Activated effector memory CD4-positive, alpha-beta T cell treated with Interleukin-2 at 50 U/mL for 16 hours (primary cell): ENCODE data around the gene PPIG.
"Not testable (repeated sequence)": the region's sequence is repeated elsewhere in the genome, so short reads cannot be mapped to it uniquely, and the experiment has no call there.

Experiments used
- DNase-seq: peaks from one replicate; pipeline ENCODE4 v3.0.0-alpha.2; 2020

The PPIG gene

DNA sequence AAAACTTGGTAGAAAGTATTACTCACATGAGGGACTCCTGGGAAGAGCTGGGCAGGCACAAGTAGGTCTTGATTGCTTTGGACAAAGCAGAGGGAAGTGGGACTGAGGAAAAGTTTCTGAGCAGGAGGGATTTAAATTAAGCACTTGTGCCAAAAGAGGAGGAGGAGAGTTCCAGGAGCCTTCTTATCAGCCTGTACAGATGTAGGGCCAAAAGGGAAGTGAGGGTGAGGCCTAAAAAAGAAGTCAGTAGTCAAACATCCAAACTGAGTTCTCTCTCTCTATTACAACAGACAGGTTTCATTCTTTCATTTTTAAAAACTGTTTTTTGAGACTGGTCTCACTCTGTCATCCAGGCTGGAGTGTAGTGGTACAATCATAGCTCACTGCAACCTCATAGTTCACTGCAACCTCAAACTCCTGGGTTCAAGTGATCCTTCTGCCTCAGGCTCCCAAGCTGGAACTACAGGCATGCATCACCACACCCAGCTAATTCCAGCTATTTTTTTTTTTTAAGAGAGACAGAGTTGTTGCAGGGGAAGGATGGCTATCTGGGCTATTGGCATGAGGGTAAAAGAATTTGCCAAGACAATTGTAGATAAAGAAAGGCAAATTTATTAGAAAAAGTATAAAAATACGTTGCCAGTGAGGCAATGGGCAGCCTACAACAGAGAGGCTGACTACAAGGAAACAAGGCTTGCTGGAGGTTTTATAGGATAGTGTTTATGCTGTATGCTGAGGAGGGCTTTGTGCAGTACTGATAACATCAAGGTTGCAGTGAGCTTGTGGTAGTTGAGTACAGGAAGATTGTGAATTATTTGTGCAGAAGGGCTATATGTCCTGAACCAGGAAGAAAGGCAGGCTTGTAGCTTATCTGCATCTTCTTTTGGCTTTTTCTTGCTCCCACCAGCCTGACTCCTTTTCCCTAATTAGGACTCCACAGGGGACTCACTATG lies 81.1 kb downstream of the PPIG start:
- no peak for DNase-seq

DNA sequence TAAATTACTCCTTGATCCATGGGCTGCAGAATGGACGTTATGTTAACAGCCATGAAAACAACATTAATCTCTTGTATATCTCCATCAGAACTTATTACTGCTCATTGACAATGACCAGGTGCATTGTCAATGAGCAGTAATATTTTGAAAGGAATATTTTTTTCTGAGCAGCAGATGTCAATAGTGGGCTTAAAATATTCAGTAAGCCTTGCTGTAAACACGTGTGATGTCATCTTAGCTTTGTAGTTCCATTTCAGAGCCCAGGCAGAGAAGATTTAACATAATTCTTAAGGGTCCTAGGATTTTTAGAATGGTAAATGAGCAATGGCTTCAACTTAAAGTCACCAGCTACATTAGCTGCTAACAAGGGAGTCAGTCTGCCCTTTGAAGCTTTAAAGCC lies 83.4 kb downstream of the PPIG start:
- no peak for DNase-seq

DNA sequence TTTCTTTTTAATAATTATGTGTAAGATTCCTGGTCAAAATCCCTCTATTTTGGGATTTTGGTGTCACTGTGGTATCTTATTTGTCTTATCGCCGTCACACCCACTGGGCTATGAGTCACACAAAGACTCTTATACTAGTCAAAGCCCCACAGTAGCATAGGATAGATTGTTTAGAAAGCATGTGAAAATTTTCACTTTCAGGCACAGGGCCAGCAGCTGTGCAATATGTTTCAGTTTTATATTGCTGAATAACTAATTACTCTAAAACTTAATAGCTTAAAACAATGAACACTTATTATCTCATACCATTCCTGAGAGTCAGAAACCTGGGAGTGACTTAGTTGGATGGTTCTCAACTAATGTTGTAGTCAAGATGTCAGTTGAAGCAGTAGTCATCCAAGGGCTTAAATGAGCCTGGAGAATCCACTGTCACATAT lies 86.1 kb downstream of the PPIG start:
- no peak for DNase-seq

DNA sequence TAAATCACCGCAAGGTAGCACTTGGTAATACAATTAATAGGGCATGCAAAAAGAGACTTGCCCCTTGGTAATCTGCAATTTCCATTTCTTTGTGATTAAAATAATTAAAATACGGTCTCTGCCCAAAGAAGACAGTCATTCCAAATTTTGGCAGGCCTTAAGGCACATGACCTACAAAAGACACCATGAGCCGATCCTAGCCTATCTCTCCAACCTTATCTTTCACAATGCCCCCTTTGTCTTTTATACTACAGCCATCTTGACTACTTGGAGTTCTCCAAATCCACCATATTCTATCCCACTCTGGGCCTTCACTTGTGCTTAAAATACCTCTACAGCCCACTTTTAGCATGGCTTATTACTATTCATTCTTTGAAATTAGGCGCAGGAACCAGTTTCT lies 86.8 kb downstream of the PPIG start:
- DNase-seq, result no peak

DNA sequence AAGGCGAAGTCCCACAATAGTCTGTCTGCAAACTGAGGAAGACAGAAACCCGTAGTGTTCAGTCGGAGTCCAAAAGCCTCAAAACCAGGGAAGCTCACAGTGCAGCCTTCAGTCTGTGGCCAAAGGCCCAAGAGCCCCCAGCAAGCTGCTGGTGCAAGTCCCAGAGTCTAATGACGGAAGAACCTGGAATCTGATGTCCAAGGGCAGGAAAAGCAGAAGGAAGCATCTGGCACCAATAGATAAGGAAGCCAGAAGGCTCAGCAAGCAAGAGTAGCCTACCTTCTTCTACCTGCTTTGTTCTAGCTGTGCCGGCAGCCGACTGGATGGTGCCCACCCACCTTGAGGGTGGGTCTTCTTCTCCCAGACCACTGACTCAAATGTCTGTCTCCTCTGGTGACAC lies 88.3 kb downstream of the PPIG start:
- no peak for DNase-seq

DNA sequence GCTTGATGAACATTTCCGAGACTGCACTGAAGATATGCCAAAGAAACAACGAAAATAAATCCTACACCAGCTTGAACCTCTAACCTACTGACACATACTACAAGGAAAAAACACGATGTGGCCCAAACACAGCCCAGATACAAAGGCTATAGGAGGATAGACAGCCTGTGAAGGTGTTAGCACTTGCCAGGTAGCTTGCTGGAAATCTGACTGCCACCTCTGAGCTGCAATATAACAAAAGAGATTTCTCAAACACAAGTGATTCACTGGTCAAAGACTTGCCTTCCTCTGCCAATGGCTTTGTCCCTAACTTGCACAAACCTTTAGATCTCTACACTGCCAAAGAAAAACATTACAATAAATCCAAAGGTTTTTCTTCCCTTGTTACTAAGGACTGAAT lies 89.0 kb downstream of the PPIG start:
- no peak for DNase-seq

DNA sequence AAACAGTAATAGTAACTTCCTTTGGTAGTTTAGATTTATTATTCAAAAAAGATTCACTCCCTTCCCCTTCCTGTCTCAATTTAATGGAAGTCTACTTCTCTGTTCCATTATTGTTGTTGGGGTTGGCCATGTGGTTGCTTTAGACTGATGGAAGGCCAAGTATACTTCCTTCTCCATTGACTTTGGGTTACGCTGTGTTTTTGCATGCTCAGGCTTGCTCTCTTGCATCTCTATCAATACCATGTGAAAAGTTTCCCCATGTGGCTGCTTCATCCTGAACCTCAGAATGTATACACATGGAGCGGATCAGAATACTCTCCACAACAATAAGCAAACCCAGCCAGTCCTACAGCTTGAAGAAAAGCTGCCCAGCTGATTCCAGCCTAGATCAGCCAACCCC lies 89.8 kb downstream of the PPIG start:
- no peak for DNase-seq

DNA sequence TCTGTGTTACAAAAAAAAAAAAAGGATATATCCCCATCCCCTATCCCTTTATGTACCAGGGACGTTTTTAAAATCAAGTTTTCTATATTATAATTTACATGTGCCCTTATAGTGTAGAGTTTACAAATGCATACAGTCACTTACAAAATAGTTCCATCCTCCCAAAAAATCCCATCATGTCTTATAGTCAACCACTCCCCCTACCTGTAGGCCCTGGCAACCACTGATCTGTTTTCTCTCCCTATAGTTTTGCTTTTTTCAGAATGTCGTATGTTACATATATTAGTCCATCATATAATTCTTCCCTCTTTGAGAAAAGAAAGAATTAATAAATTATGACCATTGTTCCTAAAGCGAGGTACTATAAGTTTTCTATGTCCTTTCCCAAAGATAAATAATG lies 92.2 kb downstream of the PPIG start:
- DNase-seq, result no peak

DNA sequence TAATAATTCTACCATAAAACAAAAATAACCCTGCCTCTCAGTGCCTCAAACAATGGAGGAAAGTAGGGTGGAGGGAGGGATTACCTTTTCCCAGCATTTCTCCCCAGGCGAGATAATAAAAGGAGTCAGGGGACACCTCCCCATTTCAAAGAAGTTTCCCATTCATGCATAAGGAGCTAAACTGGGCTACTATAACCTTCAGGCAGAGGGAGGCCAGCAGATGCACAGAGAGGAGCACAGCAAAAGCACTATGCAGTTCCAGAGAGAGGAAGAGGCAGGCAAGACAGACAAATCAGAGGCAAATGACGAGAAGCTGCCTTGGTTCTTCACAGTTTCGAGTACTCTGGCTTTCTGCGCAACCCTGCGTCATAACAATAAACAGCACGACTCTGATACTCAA lies 92.7 kb downstream of the PPIG start:
- no peak for DNase-seq

DNA sequence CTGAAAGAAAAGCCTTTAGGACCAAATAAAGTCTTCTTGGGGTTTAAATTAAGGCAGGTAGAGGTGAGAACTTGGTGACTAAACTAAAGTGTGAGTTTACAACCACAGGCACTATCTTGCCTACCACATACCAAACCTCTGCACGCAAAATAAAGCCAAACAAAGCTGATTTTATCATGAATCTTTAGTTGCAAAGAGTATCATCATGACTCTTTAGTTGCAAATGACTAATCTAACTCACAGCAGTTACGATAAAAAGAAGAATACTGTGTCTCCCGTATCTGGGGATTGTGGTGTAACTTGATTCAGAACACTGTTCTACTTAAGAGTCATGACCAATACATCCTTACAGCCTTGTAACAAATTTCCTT lies 98.9 kb downstream of the PPIG start:
- no peak for DNase-seq

DNA sequence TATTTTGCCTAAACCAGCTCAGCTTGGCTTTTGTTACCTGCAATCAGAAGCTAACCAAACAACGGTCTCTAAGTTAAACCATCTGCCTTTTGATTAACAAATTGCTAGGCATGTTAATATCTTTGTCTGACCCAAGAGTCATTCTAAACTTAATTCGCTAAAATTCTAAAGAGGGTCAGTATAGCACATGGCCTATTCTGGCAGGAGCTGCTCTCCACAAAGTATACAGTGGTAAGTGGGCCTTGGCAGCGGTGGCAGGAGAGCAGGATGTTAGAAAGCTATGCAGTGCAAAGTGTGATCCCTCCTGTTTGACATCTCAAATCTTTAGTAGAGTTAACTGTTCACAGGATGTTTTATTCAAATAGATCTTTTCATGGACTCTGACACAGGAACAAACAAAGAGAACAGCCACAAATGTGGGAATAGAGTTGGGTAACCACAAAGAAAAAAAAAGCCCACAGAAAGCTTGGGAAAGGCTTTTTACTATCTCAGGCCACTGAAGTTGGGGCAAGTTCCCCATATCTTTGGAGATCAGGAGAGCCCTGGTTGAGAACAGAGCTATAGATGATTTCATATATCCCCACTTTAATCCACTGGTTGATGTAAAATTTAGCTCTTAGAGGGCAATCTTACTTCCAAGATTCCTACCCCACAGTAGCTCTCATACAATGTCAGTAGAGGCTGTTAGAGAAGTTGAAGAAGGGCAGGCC lies 99.4 kb downstream of the PPIG start:
- DNase-seq, result no peak

DNA sequence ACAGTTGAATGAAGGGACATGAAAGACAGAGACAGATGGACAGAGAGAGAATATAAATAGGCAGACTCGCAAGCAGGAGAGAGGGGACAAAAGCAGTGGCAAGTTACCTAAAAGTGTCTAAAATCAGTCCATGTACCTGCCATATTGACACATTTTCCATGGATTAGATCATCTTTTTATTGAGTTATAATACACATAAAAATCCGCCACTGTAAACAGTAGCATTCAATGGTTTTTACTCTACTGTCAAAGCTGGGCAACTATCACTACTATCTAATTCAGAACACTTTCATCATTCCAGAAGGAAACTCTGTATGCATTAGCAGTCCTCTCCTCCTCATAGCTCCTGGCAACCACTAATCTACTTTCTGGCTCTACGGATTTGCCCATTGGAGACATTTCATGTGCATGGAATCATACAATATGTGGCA lies 100.0 kb downstream of the PPIG start:
- no peak for DNase-seq

DNA sequence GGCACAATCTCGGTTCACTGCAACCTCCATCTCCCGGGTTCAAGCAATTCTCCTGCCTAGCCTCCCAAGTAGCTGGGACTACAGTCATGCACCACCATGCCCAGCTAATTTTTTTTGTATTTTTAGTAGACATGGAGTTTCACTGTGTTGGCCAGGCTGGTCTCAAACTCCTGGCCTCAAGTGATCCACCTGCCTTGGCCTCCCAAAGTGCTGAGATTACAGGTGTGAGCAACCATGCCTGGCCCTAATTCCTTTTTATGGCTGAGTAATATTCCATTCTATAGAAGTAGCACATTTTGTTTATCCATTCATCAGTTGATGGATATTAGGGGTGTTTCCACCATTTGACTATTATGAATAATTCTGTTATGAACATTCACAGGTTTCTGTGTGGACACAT lies 100.6 kb downstream of the PPIG start:
- DNase-seq, result not testable (repeated sequence)

DNA sequence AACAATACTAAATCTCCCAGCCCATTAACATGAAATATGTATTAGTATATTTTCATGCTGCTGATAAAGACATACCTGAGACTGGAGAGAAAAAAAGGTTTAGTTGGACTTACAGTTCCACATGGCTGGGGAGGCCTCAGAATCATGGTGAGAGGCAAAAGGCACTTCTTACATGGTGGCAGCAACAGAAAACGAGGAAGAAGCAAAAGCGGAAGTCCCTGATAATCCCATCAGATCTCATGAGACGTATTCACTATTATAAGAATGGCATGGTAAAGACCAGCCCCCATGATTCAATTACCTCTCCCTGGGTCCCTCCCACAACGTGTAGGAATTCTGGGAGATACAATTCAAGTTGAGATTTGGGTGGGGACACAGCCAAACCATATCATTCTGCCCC lies 102.7 kb downstream of the PPIG start:
- DNase-seq, result not testable (repeated sequence)

DNA sequence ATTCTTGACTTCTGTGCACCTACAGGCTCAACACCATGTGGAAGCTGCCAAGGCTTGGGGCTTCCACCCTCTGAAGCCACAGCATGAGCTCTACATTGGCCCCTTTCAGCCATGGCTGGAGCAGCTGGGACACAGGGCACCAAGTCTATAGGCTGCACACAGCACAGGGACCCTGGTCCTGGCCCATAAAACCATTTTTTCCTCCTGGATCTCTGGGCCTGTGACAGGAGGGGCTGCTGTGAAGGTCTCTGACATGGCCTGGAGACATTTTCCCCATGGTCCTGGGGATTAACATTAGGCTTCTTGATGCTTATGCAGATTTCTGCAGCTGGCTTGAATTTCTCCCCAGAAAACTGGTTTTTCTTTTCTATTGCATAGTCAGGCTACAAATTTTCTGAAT lies 103.8 kb downstream of the PPIG start:
- DNase-seq, result not testable (repeated sequence)

DNA sequence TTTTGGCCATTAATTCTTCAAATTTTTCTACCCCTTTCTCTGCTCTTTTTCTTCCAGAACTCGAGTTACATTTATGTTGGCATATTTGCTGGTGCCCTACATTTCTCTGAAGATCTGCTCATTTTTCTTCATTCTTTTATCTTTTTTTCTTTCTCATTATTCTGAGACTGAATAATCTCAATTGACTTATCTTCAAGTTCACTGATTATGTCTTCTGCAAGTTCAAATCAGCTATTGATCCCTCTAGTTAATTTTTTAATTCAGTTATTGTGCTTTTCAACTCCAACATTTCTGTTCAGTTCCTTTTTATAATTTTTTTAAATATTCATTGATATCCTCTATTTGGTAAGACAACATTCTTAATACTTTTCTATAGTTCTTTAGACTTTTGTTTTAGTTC lies 106.8 kb downstream of the PPIG start:
- no peak for DNase-seq
